Erythroblast (primary cell): ENCODE results near the gene IMPDH1.

Source experiments
- DNase-seq, 2 experiments: peaks; one replicate each; lab custom pipeline; 2025; lab: John Stamatoyannopoulos, UW
- GATA1 ChIP-seq: IDR thresholded peaks from 2 replicates; pipeline ENCODE4 v1.6.1; 2011; ENCODE audit warnings: low read depth, mild to moderate bottlenecking, control low read depth, low read length, moderate library complexity
- POLR2A ChIP-seq: IDR thresholded peaks from 2 replicates; pipeline ENCODE4 v1.6.1; 2011; ENCODE audit warnings: mild to moderate bottlenecking, low read length

The IMPDH1 gene

DNA sequence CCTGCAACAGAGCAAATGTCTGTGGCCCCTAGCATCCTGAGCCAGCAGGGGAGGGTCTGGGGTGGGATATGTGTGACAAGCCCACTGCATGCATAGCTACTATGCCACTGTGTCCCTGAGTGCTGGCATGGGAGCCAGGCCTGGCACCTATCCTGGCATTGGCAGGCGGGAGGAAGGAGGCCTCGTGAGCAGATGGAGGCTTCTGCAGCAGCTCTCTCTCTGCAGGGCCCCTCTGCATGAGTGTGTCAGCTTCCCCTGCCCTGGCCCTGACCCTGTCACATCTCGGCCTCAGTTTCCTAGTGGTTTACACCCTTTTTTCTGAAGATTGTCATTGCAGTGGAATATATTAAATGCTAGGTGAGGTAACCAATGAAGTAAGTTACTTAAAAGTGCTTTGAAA, 13.1 kb upstream of the IMPDH1 start:
- TF ChIP-seq POLR2A: no peak
- TF ChIP-seq GATA1: no peak
- no peak for DNase-seq

DNA sequence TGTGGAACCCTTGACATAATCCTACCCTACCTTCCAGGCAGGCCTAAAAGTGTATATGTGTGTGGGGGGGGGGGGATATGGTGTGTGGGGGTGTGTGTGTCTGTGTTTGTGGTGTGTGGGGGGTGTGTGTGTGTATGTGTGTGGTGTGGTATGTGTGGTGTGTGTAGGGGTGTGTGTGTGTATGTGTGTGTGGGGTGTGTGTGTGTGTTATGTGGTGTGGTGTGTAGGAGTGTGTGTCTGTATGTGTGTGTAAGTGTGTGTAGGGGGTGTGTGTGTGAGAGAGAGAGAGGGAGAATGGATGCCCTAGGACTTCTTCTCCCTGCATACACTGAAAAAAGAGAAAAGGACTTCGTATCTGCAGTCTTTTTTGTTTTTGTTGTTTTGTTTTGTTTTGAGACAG, 12.3 kb upstream of the IMPDH1 start:
- TF ChIP-seq POLR2A (no peak), GATA1 (no peak)
- DNase-seq: no peak

DNA sequence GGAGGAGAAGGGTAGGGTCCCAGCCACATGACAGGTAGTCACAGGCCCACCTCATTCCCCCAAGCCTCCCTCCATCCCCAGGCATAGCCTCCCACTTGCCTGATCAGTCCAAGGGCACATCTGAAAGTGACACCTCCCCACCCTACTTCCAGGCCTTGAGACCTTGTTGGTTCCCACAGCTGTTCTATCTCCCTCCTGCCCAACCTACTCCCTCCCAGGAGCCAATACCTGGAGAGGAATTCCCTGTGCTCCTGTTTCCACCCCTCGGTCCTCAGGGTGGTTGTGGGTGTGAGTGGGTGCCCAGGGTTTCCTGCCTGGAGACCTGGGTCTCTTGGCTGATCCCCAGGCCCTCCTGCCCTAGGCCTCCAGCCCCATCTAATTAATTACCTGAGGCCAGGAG, 11.6 kb upstream of the IMPDH1 start:
- DNase-seq: no peak
- TF ChIP-seq POLR2A (no peak), GATA1 (no peak)

DNA sequence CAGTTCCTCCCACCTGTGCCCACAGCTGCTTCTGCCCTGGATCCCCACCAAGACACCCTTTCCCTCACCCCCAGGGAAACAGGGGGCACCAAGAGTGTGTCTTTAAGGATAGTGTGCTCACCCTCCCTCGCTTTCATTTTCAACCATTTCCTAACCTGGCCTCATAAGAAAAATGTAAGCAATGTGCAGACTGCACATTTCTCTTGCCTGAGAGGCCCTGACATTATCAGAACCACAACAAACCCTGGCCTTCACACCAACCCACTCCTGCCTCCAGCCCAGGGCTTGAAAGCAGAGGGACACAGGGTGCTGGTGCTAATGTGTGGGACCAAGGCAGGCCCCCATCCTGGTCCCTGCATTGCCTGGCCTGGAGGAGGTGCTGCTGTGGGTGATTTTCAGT, 11.0 kb upstream of the IMPDH1 start:
- no peak for DNase-seq
- TF ChIP-seq GATA1 (no peak), POLR2A (no peak)

DNA sequence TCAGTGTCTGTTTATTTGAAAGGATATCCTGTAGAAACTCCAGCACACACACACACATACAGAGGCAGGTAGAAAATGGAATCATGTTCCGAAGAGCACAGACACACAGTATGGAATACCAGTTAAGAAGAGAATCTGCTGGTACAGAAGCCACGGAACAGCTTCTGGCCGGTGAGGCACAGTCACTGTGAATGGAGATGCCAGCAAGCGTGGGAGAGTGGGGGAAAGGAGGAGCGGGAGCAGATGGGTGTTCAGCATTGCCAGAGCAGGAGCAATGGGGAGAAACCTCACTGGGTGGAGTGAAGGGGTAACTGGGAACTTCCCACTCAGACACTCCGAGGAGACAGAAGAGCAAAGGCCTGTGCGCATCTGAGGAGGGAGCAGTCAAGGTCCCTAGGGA, 9.5 kb upstream of the IMPDH1 start:
- no peak for TF ChIP-seq GATA1
- no peak for TF ChIP-seq POLR2A

DNA sequence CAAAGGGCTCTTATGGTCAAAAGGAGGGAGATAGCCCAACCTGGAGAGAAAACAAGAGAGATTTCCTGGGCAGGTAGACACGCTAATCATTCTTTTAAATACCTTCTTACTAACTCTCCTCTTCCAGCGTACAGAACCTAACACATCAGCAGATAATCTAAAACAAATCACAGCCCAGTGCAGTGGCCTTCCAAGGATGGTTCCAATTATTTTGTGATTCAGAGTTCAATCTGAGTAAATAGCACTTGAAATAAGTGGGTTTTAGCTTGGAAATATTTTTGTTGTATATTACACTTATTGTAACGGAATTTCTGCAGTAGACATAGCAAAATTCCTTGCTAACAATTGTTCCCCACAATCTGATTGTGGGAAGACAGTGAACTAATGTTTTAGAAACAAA, 7.3 kb upstream of the IMPDH1 start:
- DNase-seq: no peak

More for the DNA sequence above, 9.5 kb upstream of the IMPDH1 start:
- no peak for DNase-seq

DNA sequence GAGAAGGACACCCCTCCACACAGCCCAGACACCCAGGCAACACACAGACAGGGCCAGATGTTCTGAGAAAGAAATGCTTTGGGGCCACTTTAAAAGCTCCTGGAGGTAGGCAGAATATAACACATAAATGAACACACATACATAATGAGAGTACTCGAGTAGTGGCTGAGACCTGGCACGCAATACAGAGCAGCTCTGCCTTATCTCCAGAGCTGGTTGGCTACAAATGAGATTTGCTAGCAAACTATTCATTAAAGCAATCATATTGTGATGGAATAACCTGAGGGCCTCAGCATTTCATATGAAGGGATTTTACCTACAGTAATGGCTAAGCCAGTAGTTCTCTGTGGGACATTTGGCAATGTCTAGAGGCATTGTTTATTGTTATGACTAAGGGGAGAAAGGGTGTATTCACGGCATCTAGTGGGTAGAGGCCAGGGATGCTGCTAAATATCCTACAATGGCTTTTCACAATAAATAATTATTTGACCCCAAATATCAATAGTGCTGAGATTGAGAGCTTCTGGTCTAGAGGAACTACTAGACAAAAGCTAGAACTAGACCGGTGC, 5.5 kb upstream of the IMPDH1 start:
- TF ChIP-seq GATA1 (no peak), POLR2A (no peak)
- no peak for DNase-seq

More for the DNA sequence above, 7.3 kb upstream of the IMPDH1 start:
- TF ChIP-seq GATA1: no peak
- no peak for TF ChIP-seq POLR2A

DNA sequence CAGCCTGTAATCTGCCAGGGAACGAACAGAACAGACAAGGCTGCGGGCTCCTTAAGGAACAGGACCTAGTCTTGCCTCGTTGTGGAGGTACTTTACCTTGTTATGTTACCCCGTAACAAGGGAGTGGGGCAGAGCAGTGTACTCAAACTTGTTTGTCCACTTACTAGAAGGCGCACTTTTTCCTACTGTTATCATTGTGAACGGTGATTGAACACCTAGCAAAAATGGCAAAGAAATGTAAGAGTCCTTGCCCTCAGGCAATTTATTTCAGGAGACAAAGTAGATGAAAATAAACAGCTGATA, 620 bp upstream of the IMPDH1 start:
- TF ChIP-seq GATA1: no peak
- TF ChIP-seq POLR2A: no peak
- DNase-seq: peak in 1 of 2 experiments; percentile 46

DNA sequence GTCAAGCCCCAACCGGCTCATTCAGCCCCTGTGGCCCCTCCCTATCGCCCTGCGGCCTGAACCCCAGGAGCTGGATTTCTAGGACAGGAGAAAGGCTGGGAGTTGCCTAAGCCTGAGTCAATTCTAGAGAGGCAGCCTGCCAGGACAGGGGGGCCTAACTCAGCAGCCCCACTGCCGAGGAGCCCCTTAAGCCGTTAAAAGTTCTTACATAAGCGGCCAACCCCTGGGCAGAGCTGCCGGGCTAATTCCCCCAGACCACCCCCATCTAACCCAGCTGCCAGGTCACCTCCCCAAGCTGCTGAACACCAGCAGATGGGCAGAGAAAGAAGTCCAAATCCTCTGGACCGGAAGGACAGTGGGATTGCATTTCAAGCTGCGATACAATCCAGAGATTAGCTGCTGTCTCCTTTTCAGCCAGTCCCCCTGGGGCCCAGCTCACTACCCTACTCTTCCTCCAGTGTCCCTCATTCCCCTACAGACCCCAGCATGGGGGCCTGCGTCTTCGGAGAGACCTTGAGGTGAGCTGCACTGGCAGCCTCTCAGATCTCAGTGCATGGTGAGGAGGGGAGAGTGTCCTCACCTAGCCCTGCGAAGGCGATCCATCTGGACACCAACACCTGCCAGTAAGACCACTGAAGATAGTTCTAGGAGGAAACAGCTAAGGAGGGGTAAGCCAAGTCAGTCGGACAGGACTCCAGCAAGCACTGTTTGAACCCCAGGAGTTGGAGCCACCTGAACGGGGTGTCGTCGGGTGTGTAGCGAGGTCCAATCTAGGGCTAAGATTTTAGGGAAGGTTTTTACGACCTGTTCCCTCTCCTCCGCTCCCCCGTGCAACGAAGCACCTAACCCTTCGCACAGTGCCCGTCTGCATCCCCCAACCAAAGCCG, 830 bp downstream of the IMPDH1 start:
- peak in 1 of 2 experiments; percentile 22 for DNase-seq
- TF ChIP-seq GATA1 (no peak), POLR2A (no peak)

DNA sequence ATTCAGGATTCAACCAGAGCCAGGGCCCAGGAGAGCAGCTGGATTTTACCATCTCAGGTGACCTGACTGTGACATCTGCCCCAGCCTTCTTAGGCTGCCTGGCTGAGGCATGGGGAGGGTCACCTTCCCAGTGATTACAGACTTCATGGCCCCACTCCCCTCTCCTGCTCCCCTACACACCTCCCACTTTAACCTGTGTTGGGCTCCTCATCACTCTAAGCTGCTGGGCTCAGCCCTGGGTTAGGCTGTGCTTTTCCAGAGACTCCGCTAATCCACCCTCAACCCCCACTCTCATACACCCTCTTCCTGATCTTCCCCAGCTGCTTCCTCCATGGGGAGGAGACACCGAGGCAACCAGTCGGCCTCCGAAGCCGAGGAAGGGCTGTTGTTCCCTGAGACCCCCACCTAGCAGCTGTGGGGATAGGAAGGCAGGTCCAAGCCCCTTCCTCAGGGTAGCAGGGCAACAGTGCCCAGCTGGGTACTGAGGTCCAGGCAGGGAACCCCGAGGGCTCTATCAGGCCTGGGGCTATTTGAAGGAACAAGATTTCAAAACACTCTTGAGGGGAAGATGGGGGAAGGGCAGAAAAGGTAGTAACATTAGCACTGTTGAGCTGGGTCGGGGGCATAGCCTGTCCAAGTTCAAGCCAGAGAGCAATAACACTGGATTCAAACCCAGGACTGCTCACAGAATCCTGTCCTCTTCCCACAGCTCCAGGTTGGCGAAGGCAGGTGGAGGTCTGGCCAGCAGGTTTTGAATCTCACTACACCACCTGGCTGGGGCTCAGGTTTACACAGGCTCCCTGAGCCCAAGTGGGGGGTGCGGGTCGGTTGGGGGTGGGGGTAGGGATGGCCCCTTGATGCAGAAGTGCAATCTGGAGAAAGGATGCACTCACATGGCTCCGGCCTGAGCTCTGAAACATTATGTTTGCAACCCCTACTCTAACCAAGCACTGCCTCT, 1.8 kb downstream of the IMPDH1 start:
- DNase-seq: no peak
- TF ChIP-seq POLR2A: no peak
- TF ChIP-seq GATA1: no peak

DNA sequence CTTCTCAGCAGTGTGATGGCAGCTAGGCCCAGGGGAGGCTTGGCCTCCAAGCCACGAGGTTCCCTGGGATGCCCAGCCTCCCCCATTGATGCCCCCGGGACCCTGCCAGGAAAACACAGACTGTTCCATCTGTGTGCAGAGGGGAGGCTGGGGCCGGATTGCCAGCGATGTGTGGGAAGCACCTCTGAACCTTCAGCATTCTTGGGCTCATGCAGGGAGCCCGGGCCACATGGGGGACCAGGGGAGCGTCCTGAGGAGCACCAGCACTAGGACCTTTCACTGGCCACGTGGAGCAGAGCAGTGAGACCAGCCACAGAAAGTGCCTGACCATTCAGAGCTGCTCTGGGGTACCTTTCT, 2.6 kb downstream of the IMPDH1 start:
- DNase-seq: no peak
- TF ChIP-seq GATA1 (no peak), POLR2A (no peak)

DNA sequence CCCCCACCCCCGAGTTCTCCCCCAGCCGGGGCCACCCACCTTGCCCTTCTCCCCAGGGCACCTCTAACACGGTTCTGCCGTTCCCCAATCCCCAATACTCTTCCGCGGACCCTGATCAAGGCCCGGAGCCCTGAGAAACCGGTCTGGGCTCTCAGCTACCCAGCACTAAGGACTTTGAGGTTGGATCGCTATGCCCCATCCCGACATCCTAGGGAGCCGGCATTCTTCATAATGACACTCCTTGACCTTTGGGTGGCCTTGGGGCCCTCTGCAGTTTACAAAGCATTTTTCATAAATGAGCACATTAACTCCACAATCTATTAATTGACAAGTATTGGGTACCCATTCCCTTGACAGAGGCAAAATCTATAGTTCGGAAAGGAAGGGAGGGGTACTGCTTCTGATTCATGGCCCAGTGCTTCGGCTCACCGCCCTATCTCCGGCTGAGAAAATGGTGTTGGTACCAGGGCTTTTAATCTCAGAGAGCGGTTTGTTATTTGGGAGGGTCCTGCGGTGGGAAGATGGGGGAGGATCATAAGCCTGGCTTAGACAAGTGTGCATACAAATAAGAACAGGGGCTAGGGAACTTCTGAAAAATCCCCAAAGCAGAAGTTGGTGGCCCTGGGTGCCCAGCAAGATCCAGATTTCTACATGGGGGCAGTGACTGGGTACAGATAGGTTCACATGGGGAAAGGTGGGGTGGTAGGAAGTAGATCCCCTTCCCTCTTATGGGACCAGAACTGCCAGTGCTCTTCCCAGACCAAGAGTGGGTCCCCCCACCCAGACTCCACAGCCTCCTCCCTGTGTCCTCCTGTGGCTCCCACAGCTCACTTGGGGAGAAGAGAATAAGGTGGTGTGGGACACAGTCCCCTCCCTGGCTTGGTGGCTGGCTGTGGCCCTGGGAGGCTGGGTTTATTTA, 3.2 kb downstream of the IMPDH1 start:
- no peak for TF ChIP-seq GATA1
- no peak for TF ChIP-seq POLR2A
- DNase-seq: no peak

DNA sequence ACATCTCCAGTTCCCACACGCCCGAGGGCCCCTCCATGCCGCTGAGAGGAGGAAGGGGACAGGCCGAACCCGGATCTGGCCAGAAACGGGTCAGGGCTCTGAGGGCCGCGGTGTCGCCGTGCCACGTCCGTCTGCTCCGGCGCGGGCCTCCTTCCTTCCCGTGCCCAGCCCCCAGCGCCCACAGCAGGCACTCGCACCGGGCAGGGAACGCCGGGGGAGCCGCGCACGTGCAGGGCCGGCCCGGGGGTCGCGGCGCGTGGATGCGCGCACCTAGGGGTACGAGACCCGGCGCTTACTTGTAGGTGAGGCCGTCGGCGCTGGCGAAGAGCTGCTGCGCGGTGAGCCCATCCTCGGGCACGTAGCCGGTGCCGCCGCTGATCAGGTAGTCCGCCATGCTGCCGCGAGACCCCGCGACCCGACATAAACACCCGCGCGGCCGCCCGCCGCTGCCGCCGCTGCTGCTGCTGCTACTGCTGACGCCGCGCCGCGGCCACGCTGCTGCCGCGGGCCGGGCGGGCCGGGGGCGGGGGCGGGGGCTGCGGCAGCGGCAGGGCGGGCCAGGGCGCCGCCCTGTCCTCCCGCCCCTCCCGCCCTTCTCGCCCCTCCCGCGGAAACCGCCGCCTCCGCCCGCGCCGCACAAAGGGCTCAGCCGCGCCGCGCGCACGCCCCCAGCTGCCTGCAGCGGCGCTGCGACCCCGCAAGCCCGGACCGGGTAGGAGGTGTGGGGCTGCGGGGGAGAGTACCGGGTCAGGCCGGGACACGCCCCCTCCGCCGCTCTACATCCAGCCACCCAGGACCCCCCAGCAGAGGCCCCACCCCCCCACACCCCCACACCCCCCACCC, 4.1 kb downstream of the IMPDH1 start:
- DNase-seq: peak; percentile 76 to 78
- TF ChIP-seq GATA1 (no peak), POLR2A (no peak)
